Measurements from ENCODE around the gene TMEM243. TPM values are rescaled to one million over a fixed set of nuclear protein-coding genes. Genes with fewer than 3 reads are reported as not detected.

TMEM243 gene
- total and polyA plus RNA-seq, 9 donors, result 15.2 to 24.7 (median 17.1) TPM

- Histone ChIP-seq H3K4me3 (ENCODE audit: low read length) (peak overlapping the region; percentile 87), H3K36me3 (ENCODE audit: control insufficient read depth, insufficient read depth, low read length) (no peaks in the 10 kb centered on the region), H3K27me3 (ENCODE audit: control insufficient read depth, insufficient read depth, low read length) (no peaks in the 10 kb centered on the region), H3K4me1 (ENCODE audit: control insufficient read depth, insufficient read depth, low read length) (peaks cover 4% of the 10 kb centered on the region), H3K9me3 (replicated peaks; ENCODE audit: control insufficient read depth, low read depth, low read length) (no peaks in the 10 kb centered on the region), H3K27ac (ENCODE audit: low read length) (peak overlapping the region; percentile 99)
- DNase-seq, result no peak
- 0% methylated on average over 7 of the region's 13 CpGs for WGBS (ENCODE audit: insufficient coverage)
Observed at GRCh38 chr7:87151729-87152111, 67.8 kb downstream of the TMEM243 start.

- Histone ChIP-seq H3K4me3 (ENCODE audit: low read length) (peak overlapping the region; percentile 87), H3K9me3 (replicated peaks; ENCODE audit: control insufficient read depth, low read depth, low read length) (no peaks in the 10 kb centered on the region), H3K27me3 (ENCODE audit: control insufficient read depth, insufficient read depth, low read length) (no peaks in the 10 kb centered on the region), H3K36me3 (ENCODE audit: control insufficient read depth, insufficient read depth, low read length) (no peaks in the 10 kb centered on the region), H3K4me1 (ENCODE audit: control insufficient read depth, insufficient read depth, low read length) (peaks cover 4% of the 10 kb centered on the region), H3K27ac (ENCODE audit: low read length) (peak overlapping the region; percentile 99)
- 24% methylated on average over 2 of the region's 9 CpGs for WGBS (ENCODE audit: insufficient coverage)
- peak; percentile 25 for DNase-seq
Observed at GRCh38 chr7:87151002-87151728, 68.4 kb downstream of the TMEM243 start.

- Histone ChIP-seq H3K9me3 (replicated peaks; ENCODE audit: control insufficient read depth, low read depth, low read length) (no peaks in the 10 kb centered on the region), H3K4me1 (ENCODE audit: control insufficient read depth, insufficient read depth, low read length) (peaks cover 4% of the 10 kb centered on the region), H3K27me3 (ENCODE audit: control insufficient read depth, insufficient read depth, low read length) (no peaks in the 10 kb centered on the region), H3K27ac (ENCODE audit: low read length) (no peak overlapping the region), H3K36me3 (ENCODE audit: control insufficient read depth, insufficient read depth, low read length) (no peaks in the 10 kb centered on the region), H3K4me3 (ENCODE audit: low read length) (no peak overlapping the region)
- no CpG with 5 or more reads among the region's 1 CpG for WGBS (ENCODE audit: insufficient coverage)
- DNase-seq, result peak; percentile 52
Observed at GRCh38 chr7:87148332-87148955, 71.1 kb downstream of the TMEM243 start.

GRCh38 chr7:87147500-87147899 is 72.0 kb downstream of the TMEM243 start:
- no peaks in the 10 kb centered on the region for H3K27me3 ChIP-seq (ENCODE audit: control insufficient read depth, insufficient read depth, low read length)
- H3K36me3 ChIP-seq (ENCODE audit: control insufficient read depth, insufficient read depth, low read length), result no peaks in the 10 kb centered on the region
- no peak overlapping the region for H3K27ac ChIP-seq (ENCODE audit: low read length)
- H3K4me1 ChIP-seq (ENCODE audit: control insufficient read depth, insufficient read depth, low read length), result peaks cover 4% of the 10 kb centered on the region
- no peak overlapping the region for H3K4me3 ChIP-seq (ENCODE audit: low read length)
- no peaks in the 10 kb centered on the region for H3K9me3 ChIP-seq (replicated peaks; ENCODE audit: control insufficient read depth, low read depth, low read length)
- no peak for DNase-seq
- 88% methylated on average over 7 of the region's 7 CpGs for whole genome bisulfite sequencing (ENCODE audit: insufficient coverage)

GRCh38 chr7:87146740-87147386 is 72.7 kb downstream of the TMEM243 start:
- WGBS (ENCODE audit: insufficient coverage), result 80% methylated on average over 25 of the region's 25 CpGs
- Histone ChIP-seq H3K36me3 (ENCODE audit: control insufficient read depth, insufficient read depth, low read length) (no peaks in the 10 kb centered on the region), H3K27me3 (ENCODE audit: control insufficient read depth, insufficient read depth, low read length) (no peaks in the 10 kb centered on the region), H3K4me1 (ENCODE audit: control insufficient read depth, insufficient read depth, low read length) (peaks cover 4% of the 10 kb centered on the region), H3K27ac (ENCODE audit: low read length) (no peak overlapping the region), H3K9me3 (replicated peaks; ENCODE audit: control insufficient read depth, low read depth, low read length) (no peaks in the 10 kb centered on the region), H3K4me3 (ENCODE audit: low read length) (no peak overlapping the region)
- DNase-seq, result peak; percentile 30

Other genes with a start within 250 kb of the TMEM243 start
- 7.1 TPM for gene ELAPOR2, start 160.1 kb downstream of the TMEM243 start, total RNA-seq
- gene ELAPOR2, start 160.1 kb downstream of the TMEM243 start, polyA plus RNA-seq (ENCODE audit: insufficient read depth in 1 of 8, insufficient read length in 8 of 8, low replicate concordance in 1 of 8), result 1 to 10 TPM; 3.4 to 8.2 (median 5.7) TPM
- 98.1 TPM for gene DMTF1, start 67.3 kb downstream of the TMEM243 start, total RNA-seq
- 100 to 1,000 TPM in 1 of 8 donors, 10 to 100 TPM in 7; 63.8 to 111 (median 75.4) TPM for gene DMTF1, start 67.3 kb downstream of the TMEM243 start, polyA plus RNA-seq (ENCODE audit: insufficient read depth in 1 of 8, insufficient read length in 8 of 8, low replicate concordance in 1 of 8)
- gene CROT, start 125.9 kb upstream of the TMEM243 start, total RNA-seq, result 8.9 TPM
- 10 to 100 TPM in 4 of 8 donors, 1 to 10 TPM in 4; 7.3 to 14.7 (median 10.2) TPM for gene CROT, start 125.9 kb upstream of the TMEM243 start, polyA plus RNA-seq (ENCODE audit: insufficient read depth in 1 of 8, insufficient read length in 8 of 8, low replicate concordance in 1 of 8)

Measured in muscle of leg (tissue), 11 donors.